NT2/D1 (cell line): ENCODE measurements around the gene FN1.
A peak's percentile ranks its signal among the peaks of the same experiment; 100 is the strongest.
"Not testable (repeated sequence)": the region's sequence is repeated elsewhere in the genome, so short reads cannot be mapped to it uniquely, and the experiment has no call there.

ENCODE experiments used
- DNase-seq: peaks from one replicate; pipeline ENCODE4 v3.0.0-alpha.2; 2011; ENCODE audit warnings: low read depth, low spot score
- H3K27me3 ChIP-seq: 2 replicates; pipeline ENCODE4 v1.6.0; 2011; ENCODE audit warnings: mild to moderate bottlenecking; ENCODE audit not compliant: insufficient read length, insufficient read depth
- H3K36me3 ChIP-seq: 2 replicates; pipeline ENCODE4 v1.6.1; 2011; ENCODE audit warnings: mild to moderate bottlenecking, low read length, mixed read lengths; ENCODE audit not compliant: insufficient read depth, insufficient read length
- H3K4me1 ChIP-seq: 2 replicates; pipeline ENCODE4 v1.5.1; 2011; ENCODE audit not compliant: insufficient read depth, insufficient read length
- H3K4me3 ChIP-seq: 2 replicates; pipeline ENCODE4 v1.5.1; 2011; ENCODE audit warnings: low read depth; ENCODE audit not compliant: insufficient read length
- H3K9ac ChIP-seq: 2 replicates; pipeline ENCODE4 v1.6.0; 2011; ENCODE audit warnings: low read depth; ENCODE audit not compliant: insufficient read length
- H3K9me3 ChIP-seq: 2 replicates; pipeline ENCODE4 v1.5.1; 2011; ENCODE audit warnings: mild to moderate bottlenecking, low read length; ENCODE audit not compliant: insufficient read depth
- SUZ12 ChIP-seq: IDR thresholded peaks from 2 replicates; pipeline ENCODE4 v1.6.1; 2011; ENCODE audit not compliant: insufficient read length, insufficient read depth; ENCODE audit errors: extremely low read depth
- YY1 ChIP-seq: IDR thresholded peaks from 2 replicates; pipeline ENCODE4 v1.6.1; 2011; ENCODE audit not compliant: insufficient read length, insufficient read depth
- ZNF274 ChIP-seq: IDR thresholded peaks from 2 replicates; pipeline ENCODE4 v1.6.1; 2011; ENCODE audit warnings: mild to moderate bottlenecking, low read depth, low read length

Gene FN1

GRCh38 chr2:215316336-215316735 lies 119.5 kb downstream of the FN1 start:
- DNase-seq = no peak
- no peak for TF ChIP-seq SUZ12
- TF ChIP-seq ZNF274 = no peak
- TF ChIP-seq YY1 = no peak
- Histone ChIP-seq H3K9ac (no peak overlapping the region), H3K36me3 (peaks cover 89% of the 10 kb centered on the region), H3K27me3 (no peaks in the 10 kb centered on the region), H3K4me3 (no peak overlapping the region), H3K9me3 (no peaks in the 10 kb centered on the region), H3K4me1 (no peaks in the 10 kb centered on the region)

- Histone ChIP-seq H3K27me3 (no peaks in the 10 kb centered on the region), H3K9ac (no peak overlapping the region), H3K36me3 (peaks cover 79% of the 10 kb centered on the region), H3K4me3 (no peak overlapping the region), H3K4me1 (no peaks in the 10 kb centered on the region), H3K9me3 (no peaks in the 10 kb centered on the region)
- TF ChIP-seq ZNF274 (no peak), YY1 (no peak), SUZ12 (no peak)
- DNase-seq = no peak
These were observed 120.6 kb downstream of the FN1 start for GRCh38 chr2:215315301-215315700.

DNA sequence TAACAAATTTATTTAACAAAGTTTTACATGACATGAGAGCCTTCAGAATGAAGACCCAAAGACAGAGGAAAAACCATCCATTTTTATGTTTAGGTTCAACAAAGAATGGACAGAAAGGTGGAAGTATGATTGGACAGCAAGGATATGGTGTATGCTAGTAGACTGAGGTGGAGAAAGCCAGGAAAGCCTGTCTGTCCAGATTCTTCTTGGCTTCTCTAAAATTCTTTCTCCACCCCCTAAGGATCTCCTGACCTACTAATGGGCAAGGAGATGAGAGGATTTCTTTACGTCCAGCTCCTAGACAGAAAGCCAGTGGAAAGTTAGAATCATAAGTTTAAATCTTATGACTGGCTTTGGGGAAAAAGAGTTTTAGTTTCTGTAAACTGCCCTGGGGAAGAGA lies 121.0 kb downstream of the FN1 start:
- no peak for DNase-seq
- TF ChIP-seq YY1 (no peak), ZNF274 (no peak), SUZ12 (no peak)
- Histone ChIP-seq H3K9ac (no peak overlapping the region), H3K9me3 (no peaks in the 10 kb centered on the region), H3K4me1 (no peaks in the 10 kb centered on the region), H3K36me3 (peaks cover 74% of the 10 kb centered on the region), H3K4me3 (no peak overlapping the region), H3K27me3 (no peaks in the 10 kb centered on the region)

DNA sequence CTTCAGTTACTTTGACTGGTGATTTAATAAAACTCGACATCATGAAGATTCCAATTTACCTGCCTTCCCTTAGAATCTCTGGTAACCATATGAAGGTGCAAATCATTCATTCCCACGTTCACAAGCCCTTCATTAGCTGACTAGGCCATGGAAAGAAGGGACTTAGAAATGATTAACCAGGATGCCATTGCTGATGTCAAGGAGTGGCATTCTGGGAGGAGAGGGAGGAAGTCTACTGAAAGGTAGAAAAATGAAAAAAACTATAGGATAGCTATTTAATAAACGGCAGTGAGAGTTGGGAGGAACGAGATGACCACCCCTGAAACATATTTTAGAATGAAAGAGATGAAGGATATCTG lies 122.6 kb downstream of the FN1 start:
- no peak for DNase-seq
- no peaks in the 10 kb centered on the region for H3K9me3 ChIP-seq
- TF ChIP-seq ZNF274 = no peak
- TF ChIP-seq SUZ12 = no peak
- TF ChIP-seq YY1 = no peak
- H3K4me3 ChIP-seq = peak overlapping the region; percentile 87
- no peaks in the 10 kb centered on the region for H3K27me3 ChIP-seq
- peaks cover 58% of the 10 kb centered on the region for H3K36me3 ChIP-seq
- H3K9ac ChIP-seq = peak overlapping the region; percentile 96
- no peaks in the 10 kb centered on the region for H3K4me1 ChIP-seq

DNA sequence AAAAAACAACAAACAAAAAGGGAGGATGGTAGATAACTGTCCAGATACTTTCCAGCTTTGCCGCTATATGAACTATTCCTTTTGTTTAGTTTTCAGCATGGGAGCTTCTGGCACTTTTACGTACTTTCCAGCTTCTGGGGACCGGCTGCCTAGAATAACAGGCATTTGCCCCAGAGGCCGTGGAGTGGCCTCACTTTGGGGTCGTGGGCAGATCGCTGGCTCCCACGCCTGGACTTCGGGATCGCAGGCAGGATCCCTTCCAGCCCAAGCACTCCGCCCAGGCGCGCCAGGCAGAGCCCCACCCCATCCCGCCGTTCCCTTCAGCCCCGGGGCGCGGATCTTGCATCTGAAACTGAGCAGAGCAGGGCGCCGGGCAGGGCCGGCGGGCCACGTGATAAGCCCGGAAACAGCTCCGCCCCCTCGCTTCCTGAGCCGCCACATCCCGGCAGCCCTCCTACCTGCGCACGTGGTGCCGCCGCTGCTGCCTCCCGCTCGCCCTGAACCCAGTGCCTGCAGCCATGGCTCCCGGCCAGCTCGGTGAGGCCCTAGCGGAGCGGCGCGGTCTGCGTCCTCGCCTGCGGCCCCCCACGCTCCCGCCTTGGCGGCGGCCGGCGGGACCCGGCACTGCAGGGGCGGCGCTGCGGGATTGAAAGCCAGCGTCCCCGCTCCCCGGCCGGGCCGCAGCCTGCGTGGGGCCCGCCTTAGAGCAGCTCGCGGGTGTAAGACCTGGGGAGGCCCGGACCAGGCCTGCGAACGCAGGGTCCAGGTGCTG lies 124.1 kb downstream of the FN1 start, which contains the start of gene ATIC:
Gene ATIC (plus strand): TSS at position 435 of the 772 bp plus-strand sequence. CDS start 84 bp downstream, at position 519.
- H3K4me1 ChIP-seq = no peaks in the 10 kb centered on the region
- H3K4me3 ChIP-seq = peak within 1 kb of the TSS; percentile 87
- no peak for TF ChIP-seq YY1
- TF ChIP-seq ZNF274 = no peak
- no peak for TF ChIP-seq SUZ12
- peak within 1 kb of the TSS; percentile 96 for H3K9ac ChIP-seq
- peaks cover 44% of the 10 kb centered on the region for H3K36me3 ChIP-seq
- H3K9me3 ChIP-seq = no peaks in the 10 kb centered on the region
- DNase-seq = peak; percentile 89
- H3K27me3 ChIP-seq = no peaks in the 10 kb centered on the region

GRCh38 chr2:215311259-215311624 lies 124.6 kb downstream of the FN1 start:
- not testable (repeated sequence) for H3K27me3 ChIP-seq, H3K4me1 ChIP-seq, H3K9me3 ChIP-seq, DNase-seq
- Histone ChIP-seq H3K36me3 (peaks cover 38% of the 10 kb centered on the region), H3K4me3 (peak overlapping the region; percentile 87), H3K9ac (peak overlapping the region; percentile 96)
